Eye (tissue), 1 donor: ENCODE measurements around the gene FOLR2.
A peak's percentile ranks its signal among the peaks of the same experiment; 100 is the strongest.
"Not testable (repeated sequence)": the region's sequence is repeated elsewhere in the genome, so short reads cannot be mapped to it uniquely, and the experiment has no call there.

Experiments used
- DNase-seq: peaks from one replicate; pipeline ENCODE4 v3.0.0-alpha.2; 2015

Gene FOLR2

GRCh38 chr11:72216638-72217037 lies at the start of gene FOLR2:
TSS of gene FOLR2 (plus strand) at chr11:72216794. CDS start at chr11:72218585, 1,791 bp downstream.
- no peak for DNase-seq

- DNase-seq: not testable (repeated sequence)
These were observed 47.5 kb upstream of the FOLR2 start for GRCh38 chr11:72169046-72169555.

- not testable (repeated sequence) for DNase-seq
These were observed 46.8 kb upstream of the FOLR2 start for GRCh38 chr11:72169754-72170153.

- DNase-seq: not testable (repeated sequence)
These were observed 44.6 kb upstream of the FOLR2 start for GRCh38 chr11:72172043-72172442.

- DNase-seq: no peak
These were observed 43.3 kb upstream of the FOLR2 start for GRCh38 chr11:72173291-72173690.

GRCh38 chr11:72174302-72175070 lies 42.1 kb upstream of the FOLR2 start:
- no peak for DNase-seq

- DNase-seq: no peak
These were observed 38.9 kb upstream of the FOLR2 start for GRCh38 chr11:72177656-72178055.

- DNase-seq: no peak
These were observed 37.4 kb upstream of the FOLR2 start for GRCh38 chr11:72179049-72179803.

- no peak for DNase-seq
These were observed 36.7 kb upstream of the FOLR2 start for GRCh38 chr11:72179804-72180396.

- DNase-seq: not testable (repeated sequence)
These were observed 35.6 kb upstream of the FOLR2 start for GRCh38 chr11:72180892-72181552.

GRCh38 chr11:72181553-72181958 lies 35.0 kb upstream of the FOLR2 start:
- not testable (repeated sequence) for DNase-seq

- DNase-seq: no peak
These were observed 28.3 kb upstream of the FOLR2 start for GRCh38 chr11:72188267-72188666.

GRCh38 chr11:72189455-72190250 lies 26.9 kb upstream of the FOLR2 start:
- DNase-seq: peak; percentile 18

GRCh38 chr11:72190631-72191071 lies 25.9 kb upstream of the FOLR2 start:
- DNase-seq: peak; percentile 21

- DNase-seq: peak; percentile 7
These were observed 24.6 kb upstream of the FOLR2 start, which contains the start of gene FOLR1 for GRCh38 chr11:72191961-72192381. TSS of gene FOLR1 (plus strand) at chr11:72192140. CDS start at chr11:72192174, 34 bp downstream.

- DNase-seq: no peak
These were observed 20.9 kb upstream of the FOLR2 start for GRCh38 chr11:72195518-72196270.

- DNase-seq: not testable (repeated sequence)
These were observed 15.1 kb upstream of the FOLR2 start for GRCh38 chr11:72201445-72201844.

- no peak for DNase-seq
These were observed 14.0 kb upstream of the FOLR2 start for GRCh38 chr11:72202571-72202970.

- DNase-seq: no peak
These were observed 13.4 kb upstream of the FOLR2 start for GRCh38 chr11:72203163-72203562.

- DNase-seq: no peak
These were observed 11.7 kb upstream of the FOLR2 start for GRCh38 chr11:72204886-72205285.

- DNase-seq: not testable (repeated sequence)
These were observed 9.8 kb upstream of the FOLR2 start for GRCh38 chr11:72206794-72207193.
